NCI-H2196 (cell line): ENCODE results near the gene PSMD12.
"Not testable (repeated sequence)": the region's sequence is repeated elsewhere in the genome, so short reads cannot be mapped to it uniquely, and the experiment has no call there.

Experiments
- DNase-seq: peaks from one replicate; lab custom pipeline; 2025; ENCODE audit not compliant: unreplicated experiment; lab: John Stamatoyannopoulos, UW

PSMD12 gene

GRCh38 chr17:67315865-67316264 lies 50.5 kb downstream of the PSMD12 start:
- no peak for DNase-seq

- no peak for DNase-seq
These were observed 54.1 kb downstream of the PSMD12 start for GRCh38 chr17:67312265-67312664.

- no peak for DNase-seq
These were observed 54.8 kb downstream of the PSMD12 start for GRCh38 chr17:67311575-67311974.

- DNase-seq = no peak
These were observed 56.0 kb downstream of the PSMD12 start for GRCh38 chr17:67310406-67310805.

GRCh38 chr17:67305446-67306235 lies 60.7 kb downstream of the PSMD12 start:
- DNase-seq = not testable (repeated sequence)

GRCh38 chr17:67297454-67297960 lies 68.9 kb downstream of the PSMD12 start:
- DNase-seq = no peak

- DNase-seq = no peak
These were observed 71.8 kb downstream of the PSMD12 start for GRCh38 chr17:67294451-67295199.

- DNase-seq = no peak
These were observed 72.8 kb downstream of the PSMD12 start for GRCh38 chr17:67293251-67294203.

- DNase-seq = no peak
These were observed 75.6 kb downstream of the PSMD12 start for GRCh38 chr17:67290711-67291291.

- no peak for DNase-seq
These were observed 76.1 kb downstream of the PSMD12 start for GRCh38 chr17:67290244-67290643.

- peak; percentile 64 for DNase-seq
These were observed 77.0 kb downstream of the PSMD12 start for GRCh38 chr17:67289181-67289876.
